Gastroesophageal sphincter (tissue), 3 donors: ENCODE measurements around the gene DNAJC7.

Experiments
- CTCF ChIP-seq, 4 experiments: fragments of 200-600 bp in 2 of 4; fragments of 450-650 bp in 2 of 4; sonication (generic) in 1 of 4; IDR thresholded peaks; one replicate each; pipeline ENCODE4 v1.5.1; 2017 to 2019; ENCODE audit warnings: antibody characterized with exemption in 4 of 4, mild to moderate bottlenecking in 2 of 4, moderate library complexity in 2 of 4
- EP300 ChIP-seq: sonication (generic); formaldehyde crosslinking; IDR thresholded peaks from one replicate; pipeline ENCODE4 v1.6.1; 2017; ENCODE audit warnings: antibody characterized with exemption, mild to moderate bottlenecking
- POLR2A ChIP-seq, 2 donors: fragments of 450-650 bp; IDR thresholded peaks; one replicate each; pipeline ENCODE4 v1.6.1; 2017; ENCODE audit warnings: antibody characterized with exemption in 2 of 2, mild to moderate bottlenecking in 2 of 2, moderate library complexity in 1 of 2
- POLR2AphosphoS5 ChIP-seq: sonication (generic); formaldehyde crosslinking; IDR thresholded peaks from one replicate; pipeline ENCODE4 v1.6.1; 2017; ENCODE audit warnings: antibody characterized with exemption

GRCh38 chr17:41973408-41973811, 43.8 kb downstream of the DNAJC7 start:
- TF ChIP-seq CTCF (IDR thresholded peaks at IDR 0.05): no peak
- TF ChIP-seq POLR2AphosphoS5: no peak
- no peak for TF ChIP-seq POLR2A (IDR thresholded peaks at IDR 0.05)
- no peak for TF ChIP-seq EP300
